Activated CD8-positive, alpha-beta memory T cell treated with anti-CD3 and anti-CD28 coated beads, Interleukin-2, amount 50 U/mL, for 24 hours (primary cell): Measurements from ENCODE around the gene CDK2.
"Not testable (repeated sequence)": the region's sequence is repeated elsewhere in the genome, so short reads cannot be mapped to it uniquely, and the experiment has no call there.

Experiments used
- DNase-seq: peaks from one replicate; pipeline ENCODE4 v3.0.0-alpha.2; 2020; ENCODE audit errors: extremely low read depth

Gene CDK2

GRCh38 chr12:55966408-55967281, at the start of gene CDK2:
Gene CDK2, plus strand, starts transcription at chr12:55966830. Its CDS starts 179 bp downstream, at chr12:55967009.
- peak; percentile 70 for DNase-seq

DNA sequence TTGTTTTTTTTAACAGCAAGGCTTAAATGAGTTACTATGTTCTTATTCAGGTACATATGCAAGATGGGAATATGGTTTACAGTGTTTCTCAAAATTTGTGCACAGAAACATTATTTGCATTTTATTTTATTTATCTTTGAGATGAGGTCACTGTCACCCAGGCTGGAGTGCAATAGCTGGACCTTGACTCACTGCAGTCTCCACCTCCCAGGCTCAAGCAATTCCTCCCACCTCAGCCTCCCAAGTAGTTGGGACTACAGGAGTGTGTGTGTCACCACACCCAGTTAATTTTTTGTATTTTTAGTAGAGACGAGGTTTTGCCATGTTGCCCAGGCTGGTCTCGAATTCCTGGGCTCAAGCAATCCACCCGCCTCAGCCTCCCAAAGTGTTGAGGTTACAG, 47.6 kb upstream of the CDK2 start:
- not testable (repeated sequence) for DNase-seq

- no peak for DNase-seq
Observed at GRCh38 chr12:55922126-55922525, 44.5 kb upstream of the CDK2 start.

- not testable (repeated sequence) for DNase-seq
Observed at GRCh38 chr12:55923648-55924047, 43.0 kb upstream of the CDK2 start.

GRCh38 chr12:55925371-55925770, 41.3 kb upstream of the CDK2 start:
- DNase-seq, result no peak

DNA sequence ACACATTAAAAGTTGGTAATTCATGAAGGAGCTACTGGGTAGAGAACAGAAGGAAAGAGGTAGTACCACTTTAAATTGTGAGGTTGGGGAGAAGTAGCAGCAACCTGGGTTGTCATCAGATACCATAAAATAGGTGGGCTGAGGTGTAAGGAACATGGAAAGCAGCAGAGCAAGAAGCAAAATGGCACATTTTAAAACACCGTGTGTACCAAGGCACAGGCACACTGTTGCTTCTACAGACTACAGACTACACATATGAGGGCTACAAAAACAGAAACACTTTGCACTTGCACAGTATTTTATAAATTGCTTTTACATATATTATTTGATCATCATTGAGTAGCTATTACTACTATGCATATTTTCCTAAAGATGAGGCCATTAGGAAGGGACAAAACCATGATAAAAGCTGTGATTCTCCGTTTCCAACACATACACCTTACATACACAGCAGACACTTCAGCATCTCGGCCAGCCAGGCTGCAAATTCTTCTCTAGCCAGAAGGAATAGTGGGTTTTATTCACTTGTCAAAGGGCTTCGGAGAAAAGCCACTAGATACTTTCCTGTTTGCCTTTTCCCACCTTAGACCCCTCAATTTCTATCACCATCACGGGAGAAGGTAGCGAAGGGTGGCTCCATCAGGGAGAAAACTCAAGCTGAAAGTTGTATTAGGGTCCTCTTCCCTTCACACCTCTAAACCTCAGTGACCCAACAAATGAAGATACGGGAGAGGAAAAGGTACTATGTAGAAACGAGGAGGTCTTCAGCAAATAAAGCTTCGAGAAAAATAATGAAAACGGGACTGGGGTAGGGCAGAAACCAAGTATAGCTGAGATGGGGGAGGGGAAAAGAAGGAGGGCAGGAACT, 40.5 kb upstream of the CDK2 start:
- no peak for DNase-seq

DNA sequence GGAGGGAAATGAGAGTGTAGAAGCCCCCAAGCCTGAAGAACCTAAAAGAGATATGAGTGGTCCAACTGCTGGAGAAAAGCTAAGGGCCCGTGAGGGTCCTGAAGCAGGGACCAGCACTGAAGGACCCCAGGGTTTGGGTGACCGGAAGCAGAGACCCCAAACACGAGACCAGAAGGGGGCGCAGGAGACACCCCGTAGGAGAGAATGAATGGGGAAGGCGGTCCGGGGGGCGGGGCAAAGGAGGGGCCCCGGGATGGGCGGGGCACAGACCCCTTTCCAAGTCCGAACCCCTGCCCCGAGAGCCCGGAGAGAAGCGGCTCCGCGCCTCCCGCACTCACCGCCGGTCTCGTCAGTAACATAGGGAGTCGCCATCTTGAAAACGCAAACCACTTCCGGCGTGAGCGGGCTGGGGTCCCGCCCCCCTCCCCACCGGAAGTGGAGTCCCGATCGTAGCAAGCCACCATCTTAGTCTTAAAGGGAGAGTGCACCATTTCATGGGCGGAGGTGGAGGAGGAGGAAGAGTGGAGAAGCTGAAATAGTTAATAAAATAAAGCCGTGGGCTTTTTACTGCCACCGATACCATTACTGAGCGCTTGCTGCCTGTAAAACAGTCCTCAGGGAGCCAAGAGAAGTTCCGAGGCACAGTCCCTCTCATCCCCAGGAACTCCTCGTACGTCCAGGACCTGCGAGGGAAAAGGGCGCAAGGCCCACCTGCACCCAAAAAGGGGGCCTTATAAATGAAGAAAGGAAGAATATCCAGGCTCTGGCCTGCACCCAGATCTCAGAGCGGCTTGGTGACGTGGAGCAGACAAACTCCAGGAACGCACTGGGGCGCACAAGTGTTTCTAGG, 39.7 kb upstream of the CDK2 start:
- peak; percentile 74 for DNase-seq

DNA sequence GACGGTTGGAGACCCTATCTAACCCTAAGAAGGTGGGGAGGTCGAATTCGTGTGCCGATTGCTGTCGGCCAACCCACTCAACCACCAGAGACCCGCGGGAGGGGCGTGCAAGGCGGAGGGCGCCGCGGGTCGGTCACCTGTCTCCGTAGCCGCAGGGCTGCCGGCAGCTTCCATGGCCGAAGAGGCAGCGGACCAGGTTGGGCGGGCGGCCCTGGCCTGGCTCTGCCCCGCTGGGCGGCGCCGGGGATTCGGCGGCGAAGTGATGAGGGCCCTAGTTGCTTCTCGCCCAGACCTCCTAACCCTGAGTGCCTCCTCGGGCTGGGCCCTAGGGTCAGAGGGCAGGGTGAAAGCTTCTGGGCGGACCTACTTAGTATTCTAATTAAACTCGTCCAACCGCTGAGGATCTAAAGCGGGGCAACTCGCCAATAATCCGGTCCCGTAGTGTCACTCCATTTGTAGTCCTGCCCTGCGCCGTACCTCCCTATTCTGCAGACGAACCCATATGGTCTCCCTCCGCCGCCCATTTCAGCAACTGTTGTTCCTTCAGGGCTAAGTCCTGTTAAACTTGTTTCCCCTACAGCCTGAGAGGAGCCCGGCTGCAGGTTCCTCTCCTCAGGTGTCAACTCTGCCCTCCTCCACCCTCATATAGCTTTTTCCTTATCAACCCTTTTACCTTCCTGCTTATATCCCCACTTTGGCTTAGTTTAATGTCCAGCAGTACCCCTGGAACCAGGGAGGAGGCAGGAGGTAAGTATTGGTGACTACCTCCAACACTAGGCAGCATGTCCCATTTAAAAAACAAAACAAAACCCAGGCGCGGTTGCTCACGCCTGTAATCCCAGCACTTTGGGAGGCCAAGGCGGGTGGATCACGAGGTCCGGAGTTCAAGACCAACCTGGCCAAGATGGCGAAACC, 38.8 kb upstream of the CDK2 start, which contains the start of gene PYM1:
TSS of gene PYM1 (minus strand) at position 307 of the 915 bp plus-strand sequence. CDS start at position 174, 133 bp downstream.
- DNase-seq, result no peak

DNA sequence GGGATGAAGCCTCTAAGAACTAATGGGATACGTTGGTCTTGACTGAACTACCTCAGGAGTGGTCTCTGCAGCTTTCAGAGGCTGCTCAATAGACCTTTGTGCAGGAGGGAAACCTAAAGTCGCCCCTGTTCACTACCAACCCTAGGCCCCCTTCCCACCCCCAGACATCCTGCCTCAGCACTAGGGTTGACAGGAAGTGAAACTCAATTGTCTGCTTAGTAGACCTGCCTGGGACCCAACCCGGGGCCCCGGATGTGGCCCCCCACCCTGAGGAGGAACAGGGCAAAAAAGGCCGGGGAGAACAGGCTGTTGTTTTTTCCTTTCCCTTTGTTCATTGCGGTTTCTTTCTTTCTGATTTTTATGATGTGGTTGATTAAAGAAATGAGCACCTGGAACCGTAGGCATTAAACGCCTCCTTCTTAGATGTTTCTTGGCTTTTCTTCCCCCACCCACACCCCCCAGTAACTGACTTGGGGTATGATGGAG, 37.3 kb upstream of the CDK2 start:
- DNase-seq, result peak; percentile 61

- DNase-seq, result peak; percentile 56
Observed at GRCh38 chr12:55930771-55931316, 35.8 kb upstream of the CDK2 start, which contains the start of gene DGKA. Gene DGKA, plus strand, starts transcription at chr12:55931162. Its CDS starts 5,342 bp downstream, at chr12:55936504.

GRCh38 chr12:55931317-55931779, 35.3 kb upstream of the CDK2 start:
- DNase-seq, result no peak

DNA sequence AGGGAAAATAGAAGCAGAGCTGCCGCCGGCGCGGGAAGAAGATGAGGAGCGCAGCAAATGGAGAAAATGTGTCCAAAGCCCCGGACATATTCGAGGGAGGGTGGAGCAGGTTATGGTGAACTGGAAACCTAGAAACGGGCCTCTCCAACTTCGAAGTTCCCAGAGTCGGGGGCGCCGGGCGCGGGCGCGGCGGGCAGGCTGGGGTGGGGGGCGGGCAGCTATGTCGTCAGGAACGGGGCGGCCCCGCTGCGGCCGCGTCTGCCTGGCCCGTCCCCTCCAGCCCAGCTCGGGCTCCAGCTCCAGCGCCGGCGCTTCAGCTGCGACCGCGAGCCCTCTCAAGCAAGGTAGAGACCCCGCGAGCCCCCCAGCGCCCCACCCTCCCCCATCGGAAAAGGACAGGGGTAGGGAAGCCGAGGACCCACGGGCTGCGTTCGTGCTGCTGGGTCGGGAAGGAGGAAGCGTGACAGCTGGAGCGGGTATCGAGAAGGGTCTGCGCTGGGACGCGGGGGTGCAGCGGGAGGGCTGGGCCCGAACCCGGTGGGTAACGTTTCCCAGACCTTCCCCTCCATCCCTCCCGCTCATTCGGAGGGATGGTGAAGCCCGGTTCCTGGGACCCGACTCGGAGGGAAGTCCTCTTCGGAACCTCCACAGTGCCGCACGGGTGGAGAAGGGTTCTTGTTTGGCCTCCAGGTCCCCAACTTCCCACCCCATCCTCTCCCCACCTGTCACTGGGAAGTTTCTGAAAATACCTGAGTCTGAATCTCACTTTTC, 34.7 kb upstream of the CDK2 start:
- no peak for DNase-seq

- DNase-seq, result no peak
Observed at GRCh38 chr12:55932551-55932910, 34.1 kb upstream of the CDK2 start.

GRCh38 chr12:55933169-55933798, 33.3 kb upstream of the CDK2 start:
- DNase-seq, result no peak

GRCh38 chr12:55933799-55934742, 32.6 kb upstream of the CDK2 start:
- no peak for DNase-seq

DNA sequence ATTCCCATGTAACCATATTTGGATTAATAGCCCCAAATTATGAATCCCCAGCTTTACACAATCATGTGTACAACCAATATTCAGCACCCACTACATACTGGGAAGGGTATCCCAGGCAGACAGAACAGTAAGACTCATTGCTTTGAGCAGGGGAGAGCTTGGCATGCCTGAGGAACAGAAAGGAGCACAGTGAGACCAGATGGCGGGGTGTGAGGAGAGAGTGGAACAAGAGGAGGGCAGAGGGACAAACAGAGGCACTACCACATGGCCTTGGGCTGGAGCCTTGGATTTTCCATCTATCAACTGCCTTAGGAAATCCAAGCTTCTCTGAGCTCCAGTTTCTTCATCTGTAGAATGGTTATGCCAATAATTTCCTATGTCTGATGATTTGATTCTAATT, 31.9 kb upstream of the CDK2 start:
- no peak for DNase-seq

DNA sequence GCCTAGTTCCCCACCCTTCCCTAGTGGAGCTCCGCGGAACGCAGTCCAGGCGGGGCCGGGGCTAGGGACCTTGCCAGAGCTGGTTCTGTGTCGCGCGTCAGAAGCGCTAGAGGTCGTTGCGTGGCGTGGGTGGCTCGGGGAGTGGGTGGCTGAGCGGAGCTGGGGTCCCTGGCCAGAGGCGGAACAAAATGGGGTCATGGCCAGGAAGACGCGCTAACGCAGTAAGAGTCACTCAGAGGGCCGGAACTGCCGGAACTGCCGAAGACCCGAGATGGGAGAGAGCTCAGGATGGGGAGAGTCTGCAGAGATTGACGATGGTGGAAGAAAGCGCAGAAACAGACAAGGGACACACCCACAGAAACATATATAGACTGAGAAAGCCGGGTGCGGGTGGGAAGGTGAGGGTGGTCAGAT, 30.9 kb upstream of the CDK2 start:
- DNase-seq, result no peak
